ENCODE results near the gene P4HTM. TPM values are rescaled to one million over a fixed set of nuclear protein-coding genes. Genes with fewer than 3 reads are reported as not detected.
A peak's percentile ranks its signal among the peaks of the same experiment; 100 is the strongest.

P4HTM gene
- total and polyA plus RNA-seq, 2 donors (not counting 3 experiments of a cell fraction or from before 2014, with no cell fraction given) = 23.0 to 32.7 TPM

GRCh38 chr3:49024449-49024848 is 34.4 kb downstream of the P4HTM start:
- H3K27me3 ChIP-seq (ENCODE audit: control insufficient read depth in 2 of 2, insufficient read depth in 2 of 2, low read length in 2 of 2) = no peaks in the 10 kb centered on the region
- H3K79me2 ChIP-seq (ENCODE audit: control insufficient read depth, insufficient read depth, low read length) = peaks cover 56% of the 10 kb centered on the region
- dilution Hi-C loops (cut with MboI; ENCODE audit: extremely low pct_ligation_motif_present, low sequenced_read_pairs) (no loop called here), intact Hi-C loops (cut with micrococcal nuclease) (no loop called here)
- H3K27ac ChIP-seq (ENCODE audit: insufficient read depth, low read depth, low read length) = no peak overlapping the region
- no peak overlapping the region for H3K4me3 ChIP-seq (replicated peaks in 1 of 3; ENCODE audit: insufficient read depth in 1 of 3, low read depth in 1 of 3, low read length in 3 of 3)
- no peaks in the 10 kb centered on the region for H3K9me1 ChIP-seq (replicated peaks; ENCODE audit: control insufficient read depth, extremely low read depth, insufficient read depth, low read length)
- no peak for FAIRE-seq
- peaks cover 13 to 27% of the 10 kb centered on the region in 2 experiments for H3K36me3 ChIP-seq (ENCODE audit: control insufficient read depth in 2 of 2, extremely low read depth in 1 of 2, insufficient read depth in 2 of 2, low read length in 2 of 2)
- POLR2A ChIA-PET = interaction anchor here (2.4 kb wide), 1 partner anchor 17 kb away, joined by 10 read pairs; the partner anchor contains the start of gene WDR6
- H3K4me1 ChIP-seq (ENCODE audit: control insufficient read depth, extremely low read depth, insufficient read depth, low read length) = peaks cover 29% of the 10 kb centered on the region
- H4K20me1 ChIP-seq (replicated peaks; ENCODE audit: control insufficient read depth, extremely low read depth, insufficient read depth, low read length) = no peaks in the 10 kb centered on the region
- TF ChIP-seq GATA2 (IDR thresholded peaks at IDR 0.05; ENCODE audit: insufficient read depth, insufficient read length, low read depth, low read length) = no peak
- TF ChIP-seq POLR2A (IDR thresholded peaks at IDR 0.05; ENCODE audit: low read depth, low read length) = no peak
- no peak for TF ChIP-seq POLR2AphosphoS5 (IDR thresholded peaks at IDR 0.05; ENCODE audit: insufficient read depth, low read depth, low read length)
- no peak for TF ChIP-seq FOS (IDR thresholded peaks at IDR 0.05; ENCODE audit: borderline replicate concordance, insufficient read depth, low read length)
- TF ChIP-seq JUN (IDR thresholded peaks at IDR 0.05; ENCODE audit: borderline replicate concordance, insufficient read depth, insufficient read length, low read depth) = no peak
- no peak for TF ChIP-seq EZH2 (IDR thresholded peaks at IDR 0.05; ENCODE audit: borderline replicate concordance, low read depth, low read length, severe bottlenecking)
- no peak for TF ChIP-seq CTCF (IDR thresholded peaks at IDR 0.05; ENCODE audit: extremely low read depth in 1 of 2, insufficient read depth in 1 of 2, low read depth in 1 of 2, low read length in 2 of 2)
- no peak overlapping the region for H2AFZ ChIP-seq (ENCODE audit: low read depth, low read length)
- DNase-seq (ENCODE audit: low read depth, low spot score) = no peak
- CTCF ChIA-PET = interaction anchor here (0.5 kb wide), 1 partner anchor 166 kb away, joined by 3 read pairs; no protein-coding TSS in a partner anchor
- H3K9me3 ChIP-seq (replicated peaks; ENCODE audit: control insufficient read depth, insufficient read depth, low read length) = no peaks in the 10 kb centered on the region
- TSS peak; percentile 0 for BruUV-seq (replicated peaks)
- H3K9ac ChIP-seq (replicated peaks; ENCODE audit: extremely low read depth, insufficient read depth, low read length) = no peak overlapping the region
- no peak overlapping the region for H3K4me2 ChIP-seq (ENCODE audit: insufficient read depth, low read length)

All from endothelial cell of umbilical vein (primary cell).